G401 (cell line): ENCODE data around the gene LDB3. TPM values are rescaled to one million over a fixed set of nuclear protein-coding genes. Genes with fewer than 3 reads are reported as not detected.

ENCODE experiments used
- DNase-seq: peaks from one replicate; pipeline ENCODE4 v3.0.0-alpha.2; 2015; ENCODE audit warnings: low spot score
- in situ Hi-C: cut with HindIII; loops from 2 replicates; pipeline ENCODE4 v1.10.0; 2016; ENCODE audit warnings: low sequenced_read_pairs, mixed read lengths
- total RNA-seq: library from RNA; depleted of rRNA; stranded (reverse); fragments of >200 nt; shearing (Covaris generic); gene quantifications from 2 replicates; pipeline ENCODE4 v1.2.3, GENCODE V29; 2014; rRNA removed

LDB3 gene
- total RNA-seq, 1 experiment from 2014 or later, result 0.78 TPM

DNA sequence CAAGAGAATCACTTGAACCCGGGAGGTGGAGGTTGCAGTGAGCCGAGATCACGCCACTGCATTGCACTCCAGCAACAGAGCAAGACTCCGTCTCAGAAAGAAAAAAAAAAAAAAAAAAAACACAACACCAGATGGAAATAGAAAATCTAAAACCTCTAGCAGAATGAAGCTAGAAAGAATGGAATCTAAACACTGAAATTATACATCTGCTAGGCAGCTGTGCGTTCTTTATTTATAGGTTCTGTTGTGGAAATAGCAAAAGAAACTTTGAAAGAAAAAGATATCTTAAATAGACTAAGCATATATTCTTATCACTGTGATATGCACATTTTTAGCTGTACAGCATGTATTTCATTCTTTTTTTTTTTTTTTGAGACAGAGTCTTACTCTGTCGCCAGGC, 105.2 kb downstream of the LDB3 start:
- in situ Hi-C loops, result no loop called here
- DNase-seq, result no peak

DNA sequence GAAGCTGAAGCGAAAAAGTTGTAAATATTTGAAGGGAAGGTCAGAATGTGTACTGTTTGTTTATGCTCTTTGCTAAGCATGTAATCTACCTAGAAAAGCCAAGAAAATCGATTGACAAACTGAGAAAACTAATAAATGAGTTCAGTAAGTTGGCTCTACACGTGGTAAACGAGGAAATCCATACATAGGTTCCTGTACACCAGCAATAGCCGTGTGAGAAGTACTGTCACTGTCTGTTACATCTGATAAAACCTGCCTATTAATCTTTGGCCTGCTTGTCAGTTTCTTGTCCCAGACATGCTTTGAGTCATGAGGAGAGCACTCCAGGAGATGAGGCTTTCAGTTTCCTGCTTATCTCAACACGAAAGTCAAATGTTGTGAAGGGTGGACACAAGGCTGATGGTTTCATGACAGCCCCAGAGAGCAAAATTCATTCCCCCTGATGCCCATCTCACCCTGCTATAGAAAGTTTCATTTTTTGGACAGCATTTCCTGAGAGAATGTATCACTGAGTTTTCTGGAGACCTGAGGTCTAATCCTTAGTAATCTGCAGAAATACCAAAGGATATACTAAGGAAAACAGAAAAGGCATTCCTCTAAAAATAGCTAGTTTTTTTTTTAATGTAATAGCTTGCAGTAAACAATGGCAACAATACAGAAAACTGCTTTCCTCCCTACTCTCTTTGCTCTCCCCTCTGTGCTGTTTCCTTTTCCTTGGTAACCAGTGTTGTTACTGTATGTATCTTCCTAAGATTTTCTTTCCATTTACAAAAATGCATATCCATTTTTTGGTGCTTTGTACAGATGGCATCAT, 107.0 kb downstream of the LDB3 start:
- no peak for DNase-seq
- in situ Hi-C loops, result no loop called here

DNA sequence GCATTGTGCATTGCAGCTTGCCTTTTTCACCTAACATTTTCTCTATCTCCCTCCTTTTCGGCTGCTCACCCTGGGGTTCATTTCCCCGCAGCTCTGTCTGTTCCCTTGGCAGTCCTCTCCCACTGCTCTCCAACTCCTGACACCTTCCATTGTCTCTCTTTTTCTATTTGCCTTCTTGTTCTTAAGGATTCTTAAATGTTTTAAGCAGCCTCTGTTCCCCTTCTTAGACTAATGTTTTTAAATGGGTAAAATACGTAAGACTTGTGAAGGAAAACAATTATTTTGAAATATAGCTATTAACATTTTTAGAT, 107.5 kb downstream of the LDB3 start:
- in situ Hi-C loops, result no loop called here

DNA sequence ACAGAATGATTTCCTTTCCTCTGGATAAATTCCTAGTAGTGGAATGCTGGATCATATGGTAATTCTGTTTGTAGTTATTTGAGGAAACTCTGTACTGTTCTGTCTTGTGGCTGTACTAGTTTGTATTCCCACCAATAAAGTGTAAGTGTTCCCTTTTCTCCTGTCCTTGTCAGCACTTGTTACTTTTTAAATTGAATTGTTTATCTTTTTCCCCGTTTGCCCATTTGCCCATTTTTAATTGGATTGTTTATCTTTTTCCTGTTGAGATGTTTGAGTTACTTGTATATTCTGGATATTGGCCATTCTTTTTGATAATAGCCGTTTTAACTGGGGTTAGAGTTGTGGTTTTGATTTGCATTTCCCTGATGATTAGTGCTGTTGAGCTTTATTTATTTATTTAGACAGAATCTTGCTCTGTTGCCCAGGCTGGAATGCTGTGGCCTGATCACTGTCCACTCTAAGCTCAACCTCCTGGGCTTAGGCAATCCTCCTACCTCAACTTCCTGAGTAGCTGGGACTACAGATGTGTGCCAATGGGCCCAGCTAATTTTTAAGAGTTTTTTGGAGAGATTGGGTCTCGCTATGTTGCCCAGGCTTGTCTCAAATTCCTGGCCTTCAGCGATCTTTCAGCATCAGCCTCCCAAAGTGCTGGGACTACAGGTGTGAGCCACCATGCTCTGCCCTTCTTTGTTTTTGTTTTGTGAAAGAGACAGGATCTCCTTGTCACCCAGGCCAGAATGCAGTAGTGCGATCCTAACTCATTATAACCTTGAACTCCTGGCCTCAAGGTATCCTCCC, 111.1 kb downstream of the LDB3 start:
- in situ Hi-C loops, result no loop called here
- DNase-seq, result no peak

More for the DNA sequence above, 107.5 kb downstream of the LDB3 start:
- DNase-seq, result no peak

DNA sequence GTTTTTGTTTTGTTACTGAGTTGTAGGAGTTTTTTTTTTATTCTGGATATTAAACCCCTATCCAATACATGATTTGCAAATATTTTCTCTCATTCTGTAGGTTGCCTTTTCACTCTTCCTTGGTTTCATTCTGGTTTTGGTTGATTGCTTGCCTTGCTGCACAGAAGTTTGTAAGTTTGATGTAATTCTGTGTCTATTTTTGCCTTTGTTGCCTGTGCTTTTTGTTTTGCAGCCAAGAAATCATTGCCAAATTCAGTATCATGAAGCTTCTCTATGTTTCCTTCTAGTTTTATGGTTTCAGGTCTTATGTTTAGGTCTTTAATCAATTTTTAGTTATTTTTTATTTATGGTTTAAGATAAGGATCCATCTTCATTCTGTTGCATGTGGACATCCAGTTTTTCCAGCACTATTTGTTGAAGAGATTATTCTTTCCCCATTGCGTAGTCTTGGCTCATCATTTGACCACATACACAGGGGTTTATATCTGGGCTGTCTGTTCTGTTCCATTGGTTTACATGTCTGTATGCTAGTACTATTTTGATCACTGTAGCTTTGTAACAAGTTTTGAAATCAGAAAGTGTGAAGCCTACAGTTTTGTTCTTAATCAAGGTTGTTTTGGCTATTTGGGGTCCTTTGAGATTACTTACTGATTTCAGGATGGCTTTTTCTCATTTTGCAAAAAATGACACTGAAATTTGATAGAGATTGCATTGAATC, 114.5 kb downstream of the LDB3 start:
- in situ Hi-C loops, result no loop called here
- DNase-seq, result no peak

DNA sequence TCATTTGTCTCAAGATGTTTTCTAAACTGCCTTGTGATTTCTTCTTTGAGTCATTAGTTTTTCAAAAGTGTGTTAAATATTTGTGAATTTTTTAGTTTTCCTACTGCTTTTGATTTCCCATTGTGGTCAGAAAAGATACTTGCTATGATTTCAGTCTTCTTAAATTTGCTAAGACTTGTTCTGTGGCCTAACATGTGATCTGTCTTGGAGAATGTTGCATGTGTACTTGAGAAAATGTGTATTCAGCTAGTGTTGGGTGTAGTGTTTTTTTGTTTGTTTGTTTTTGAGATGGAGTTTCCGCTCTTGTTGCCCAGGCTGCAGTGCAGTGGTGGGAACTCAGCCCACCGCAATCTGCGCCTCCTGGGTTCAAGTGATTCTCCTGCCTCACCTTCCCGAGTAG, 116.7 kb downstream of the LDB3 start:
- no peak for DNase-seq
- in situ Hi-C loops, result no loop called here

Other genes starting within 250 kb of the LDB3 start
- gene WAPL, start 146.7 kb upstream of the LDB3 start, total RNA-seq, result 28.2 and 39.5 TPM in 2 replicates
- not detected in 2 replicates for gene OPN4, start 14.0 kb upstream of the LDB3 start, total RNA-seq
- gene BMPR1A, start 88.1 kb downstream of the LDB3 start, total RNA-seq, result 72.5 and 78.8 TPM in 2 replicates